Peyer's patch (tissue), 4 donors: Measurements from ENCODE around the gene SH3GL1. TPM values are rescaled to one million over a fixed set of nuclear protein-coding genes. Genes with fewer than 3 reads are reported as not detected.

Experiments
- DNase-seq, 3 donors: peaks; one replicate each; pipeline ENCODE4 v3.0.0-alpha.2; 2017 to 2019
- H3K27ac ChIP-seq, 4 donors: fragments of 200-600 bp; sonication (generic); one replicate each; pipeline ENCODE4 v1.5.1; 2016 to 2019
- H3K27me3 ChIP-seq, 2 donors: fragments of 200-600 bp; sonication (generic); one replicate each; pipeline ENCODE4 v1.5.1; 2019
- H3K36me3 ChIP-seq, 3 donors: fragments of 200-600 bp; sonication (generic); one replicate each; pipeline ENCODE4 v1.5.1; 2016 to 2019
- H3K4me1 ChIP-seq, 4 donors: fragments of 200-600 bp; sonication (generic); one replicate each; pipeline ENCODE4 v1.5.1; 2016 to 2019
- H3K4me3 ChIP-seq, 4 donors: fragments of 200-600 bp; sonication (generic); 1 replicate in 3 of 4; 2 replicates in 1 of 4; pipeline ENCODE4 v1.5.1; 2016 to 2019; ENCODE audit warnings: mild to moderate bottlenecking in 1 of 4
- H3K9me3 ChIP-seq, 4 donors: fragments of 200-600 bp; sonication (generic); one replicate each; pipeline ENCODE4 v1.5.1; 2016 to 2019; ENCODE audit warnings: mild to moderate bottlenecking in 1 of 4
- CTCF ChIP-seq, 6 experiments: fragments of 450-650 bp in 4 of 6; fragments of 200-600 bp in 2 of 6; sonication (generic) in 1 of 6; IDR thresholded peaks; one replicate each; pipeline ENCODE4 v1.5.1; 2017 to 2019; ENCODE audit warnings: antibody characterized with exemption in 6 of 6, mild to moderate bottlenecking in 3 of 6, moderate library complexity in 1 of 6
- POLR2A ChIP-seq, 2 donors: fragments of 450-650 bp; IDR thresholded peaks; one replicate each; pipeline ENCODE4 v1.5.1; 2017; ENCODE audit warnings: antibody characterized with exemption in 2 of 2, mild to moderate bottlenecking in 2 of 2, moderate library complexity in 2 of 2
- total RNA-seq, 4 donors: library from RNA; depleted of rRNA; stranded (reverse); fragments of >200 nt; gene quantifications; one replicate each; pipeline ENCODE4 v1.1.0, GENCODE V29; 2016

Gene SH3GL1
- total RNA-seq, 4 donors from 2014 or later = 69.3 to 102 (median 73.9) TPM

DNA sequence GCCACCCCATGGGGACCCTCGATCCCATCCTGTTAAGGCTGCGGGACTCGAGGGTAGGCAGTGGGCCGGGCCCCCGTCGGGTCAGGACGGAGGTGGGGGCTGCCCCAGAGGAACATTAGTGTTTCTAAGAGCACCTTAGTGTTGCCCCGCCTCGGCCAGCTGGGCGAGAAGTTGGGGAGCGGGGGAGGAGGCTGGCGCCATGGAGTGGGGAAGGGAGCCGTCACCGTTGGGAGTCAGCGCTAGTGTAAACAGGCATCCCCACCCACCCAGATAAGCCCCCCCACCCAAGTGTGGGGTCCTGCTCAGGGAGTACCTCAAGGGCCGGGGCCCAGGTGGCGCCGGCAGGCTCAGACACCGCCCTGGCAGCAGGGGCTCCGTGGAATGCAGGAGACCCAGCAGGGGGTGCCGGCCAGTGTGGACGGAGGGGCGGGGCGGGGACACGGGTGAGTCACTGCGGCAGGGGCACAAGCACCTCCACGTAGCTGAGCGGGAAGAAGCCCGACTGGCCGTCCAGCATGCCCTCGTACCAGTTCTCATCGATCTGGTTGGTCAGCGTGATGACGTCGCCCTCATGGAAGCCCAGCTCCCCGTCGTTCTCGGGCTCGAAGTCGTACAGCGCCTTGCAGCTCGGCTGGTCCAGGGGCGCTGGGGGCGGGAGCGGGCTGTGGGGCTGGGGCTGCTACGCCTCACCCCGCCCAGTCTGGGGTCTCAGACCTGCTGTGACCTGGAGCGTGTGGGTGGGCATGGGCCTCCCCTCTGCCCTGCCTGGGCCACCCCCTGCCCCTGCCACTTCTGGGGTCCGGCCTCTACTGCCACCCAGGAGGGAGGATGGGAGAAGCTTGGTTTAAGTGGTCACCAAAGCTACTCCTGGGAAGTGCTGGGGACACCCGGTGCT lies 38.9 kb downstream of the SH3GL1 start:
- DNase-seq = peak in 1 of 3 donors; percentile 50
- Histone ChIP-seq H3K9me3 (no peaks in the 10 kb centered on the region), H3K27me3 (no peaks in the 10 kb centered on the region), H3K27ac (peak overlapping the region in 1 of 4 donors; percentile 35), H3K4me1 (no peaks in the 10 kb centered on the region), H3K4me3 (no peak overlapping the region), H3K36me3 (peaks cover 0 to 87% (median 0%) of the 10 kb centered on the region in 3 donors)
- no peak for TF ChIP-seq POLR2A (IDR thresholded peaks at IDR 0.05)

GRCh38 chr19:4360641-4361151 lies 39.7 kb downstream of the SH3GL1 start:
- TF ChIP-seq CTCF (IDR thresholded peaks at IDR 0.05) = no peak
- no peak for TF ChIP-seq POLR2A (IDR thresholded peaks at IDR 0.05)
- DNase-seq = peak in 1 of 3 donors; percentile 55
- H3K27ac ChIP-seq = peak overlapping the region in 1 of 4 donors; percentile 35
- H3K9me3 ChIP-seq = no peaks in the 10 kb centered on the region
- H3K4me1 ChIP-seq = no peaks in the 10 kb centered on the region
- peaks cover 0 to 84% (median 0%) of the 10 kb centered on the region in 3 donors for H3K36me3 ChIP-seq
- H3K27me3 ChIP-seq = no peaks in the 10 kb centered on the region
- no peak overlapping the region for H3K4me3 ChIP-seq

GRCh38 chr19:4360081-4360569 lies 40.2 kb downstream of the SH3GL1 start:
- no peaks in the 10 kb centered on the region for H3K4me1 ChIP-seq
- DNase-seq = no peak
- H3K27ac ChIP-seq = peak overlapping the region in 1 of 4 donors; percentile 35
- no peak overlapping the region for H3K4me3 ChIP-seq
- H3K36me3 ChIP-seq = peaks cover 0 to 78% (median 0%) of the 10 kb centered on the region in 3 donors
- no peaks in the 10 kb centered on the region for H3K9me3 ChIP-seq
- no peak for TF ChIP-seq CTCF (IDR thresholded peaks at IDR 0.05)
- no peak for TF ChIP-seq POLR2A (IDR thresholded peaks at IDR 0.05)
- no peaks in the 10 kb centered on the region for H3K27me3 ChIP-seq

DNA sequence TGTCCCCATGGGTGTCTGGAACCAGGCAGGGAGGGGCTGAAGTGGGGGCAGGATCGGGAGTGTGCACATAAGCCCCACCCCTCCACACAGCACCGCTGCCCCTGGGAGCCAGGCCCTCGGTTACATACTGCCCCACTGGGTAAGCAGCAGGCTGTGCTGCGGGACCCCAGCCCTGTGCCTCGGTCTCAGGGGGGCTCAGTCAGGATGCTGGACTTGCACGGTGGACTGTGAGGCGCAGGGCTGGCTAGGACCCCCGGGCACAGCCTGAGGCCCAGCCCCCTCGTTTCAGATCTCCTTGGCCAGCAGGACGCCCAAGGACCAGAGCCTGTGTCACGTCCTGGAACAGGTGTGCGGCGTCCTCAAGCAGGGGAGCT lies 40.7 kb downstream of the SH3GL1 start:
- H3K4me1 ChIP-seq = no peaks in the 10 kb centered on the region
- H3K27me3 ChIP-seq = no peaks in the 10 kb centered on the region
- H3K4me3 ChIP-seq = no peak overlapping the region
- no peak overlapping the region for H3K27ac ChIP-seq
- peaks cover 0 to 75% (median 0%) of the 10 kb centered on the region in 3 donors for H3K36me3 ChIP-seq
- no peak for TF ChIP-seq CTCF (IDR thresholded peaks at IDR 0.05)
- no peak for TF ChIP-seq POLR2A (IDR thresholded peaks at IDR 0.05)
- DNase-seq = no peak
- H3K9me3 ChIP-seq = no peaks in the 10 kb centered on the region

GRCh38 chr19:4358709-4359626 lies 41.4 kb downstream of the SH3GL1 start:
- DNase-seq = no peak
- H3K9me3 ChIP-seq = no peaks in the 10 kb centered on the region
- H3K27ac ChIP-seq = no peak overlapping the region
- no peaks in the 10 kb centered on the region for H3K27me3 ChIP-seq
- H3K4me3 ChIP-seq = no peak overlapping the region
- no peak for TF ChIP-seq CTCF (IDR thresholded peaks at IDR 0.05)
- no peak for TF ChIP-seq POLR2A (IDR thresholded peaks at IDR 0.05)
- no peaks in the 10 kb centered on the region for H3K4me1 ChIP-seq
- H3K36me3 ChIP-seq = peaks cover 0 to 76% (median 0%) of the 10 kb centered on the region in 3 donors
